CD14-positive monocyte (primary cell): Measurements from ENCODE around the gene IL3RA. TPM values are rescaled to one million over a fixed set of nuclear protein-coding genes. Genes with fewer than 3 reads are reported as not detected.
"Not testable (repeated sequence)": the region's sequence is repeated elsewhere in the genome, so short reads cannot be mapped to it uniquely, and the experiment has no call there.

ENCODE experiments used
- DNase-seq, 3 donors: peaks; one replicate each; pipeline ENCODE4 v3.0.0-alpha.2; 2011 to 2022
- H2AFZ ChIP-seq: 2 replicates; pipeline ENCODE4 v1.6.0; 2012; ENCODE audit warnings: mild to moderate bottlenecking, low read depth, low read length, inconsistent platforms; ENCODE audit not compliant: insufficient read depth, poor library complexity, severe bottlenecking
- H3K27ac ChIP-seq, 2 donors: 1 replicate in 1 of 2; 2 replicates in 1 of 2; pipeline ENCODE4 v1.5.1; 2012 to 2013; ENCODE audit warnings: low read length in 2 of 2, control low read depth in 1 of 2, inconsistent platforms in 1 of 2, low read depth in 1 of 2, mild to moderate bottlenecking in 1 of 2
- H3K27me3 ChIP-seq, 2 donors: one replicate each; pipeline versions ENCODE4 v1.6.0 to v1.6.1; 2011 to 2013; ENCODE audit warnings: low read length in 2 of 2; ENCODE audit not compliant: control insufficient read depth in 2 of 2, insufficient read depth in 2 of 2
- H3K36me3 ChIP-seq, 2 donors: replicated peaks in 1 of 2; 1 replicate in 1 of 2; 2 replicates in 1 of 2; pipeline versions ENCODE4 v1.5.1 to v1.6.1; 2012 to 2013; ENCODE audit warnings: low read length in 2 of 2, control low read depth in 1 of 2, inconsistent platforms in 1 of 2, mild to moderate bottlenecking in 1 of 2; ENCODE audit not compliant: insufficient read depth in 2 of 2, control insufficient read depth in 1 of 2
- H3K4me1 ChIP-seq, 2 donors: 1 replicate in 1 of 2; 2 replicates in 1 of 2; pipeline versions ENCODE4 v1.5.1 to v1.6.1; 2012 to 2013; ENCODE audit warnings: low read length in 2 of 2, control low read depth in 1 of 2, inconsistent platforms in 1 of 2, mild to moderate bottlenecking in 1 of 2, moderate library complexity in 1 of 2; ENCODE audit not compliant: insufficient read depth in 2 of 2, control insufficient read depth in 1 of 2
- H3K4me2 ChIP-seq: replicated peaks from 2 replicates; pipeline ENCODE3; 2012; ENCODE audit warnings: low read length, moderate library complexity, mild to moderate bottlenecking; ENCODE audit not compliant: poor library complexity, severe bottlenecking; ENCODE audit errors: extremely low read depth
- H3K4me3 ChIP-seq, 3 experiments: fragments of 200-600 bp in 1 of 3; sonication (generic) in 1 of 3; replicated peaks in 1 of 3; 1 replicate in 2 of 3; 2 replicates in 1 of 3; pipeline ENCODE4 v1.5.1; 2011 to 2013; ENCODE audit warnings: low read length in 3 of 3, mild to moderate bottlenecking in 3 of 3, control low read depth in 2 of 3, low read depth in 2 of 3, inconsistent platforms in 1 of 3, moderate library complexity in 1 of 3
- H3K79me2 ChIP-seq: 2 replicates; pipeline ENCODE4 v1.6.0; 2012; ENCODE audit warnings: mild to moderate bottlenecking, control low read depth, inconsistent platforms, low read length, moderate library complexity; ENCODE audit not compliant: insufficient read depth
- H3K9ac ChIP-seq: 2 replicates; pipeline ENCODE4 v1.6.0; 2017; ENCODE audit warnings: low read length, mild to moderate bottlenecking; ENCODE audit not compliant: insufficient read depth, poor library complexity, severe bottlenecking
- H3K9me3 ChIP-seq, 2 donors: replicated peaks in 1 of 2; 1 replicate in 1 of 2; 2 replicates in 1 of 2; pipeline versions ENCODE4 v1.5.1 to v1.6.1; 2012 to 2013; ENCODE audit warnings: low read length in 2 of 2, control low read depth in 1 of 2; ENCODE audit not compliant: control insufficient read depth in 1 of 2, insufficient read depth in 1 of 2
- H4K20me1 ChIP-seq: 2 replicates; pipeline ENCODE4 v1.6.0; 2012; ENCODE audit warnings: mild to moderate bottlenecking, low read length, control low read depth, moderate library complexity; ENCODE audit not compliant: insufficient read depth
- H3K27ac Mint-ChIP-seq, 7 donors: one replicate each; pipeline ENCODE4 v1.8.0; 2020; ENCODE audit warnings: mild to moderate bottlenecking in 7 of 7, mixed read lengths in 7 of 7, moderate library complexity in 6 of 7, inconsistent platforms in 2 of 7
- H3K27me3 Mint-ChIP-seq, 3 donors: one replicate each; pipeline ENCODE4 v1.8.0; 2021 to 2022; ENCODE audit warnings: low read depth in 3 of 3, mild to moderate bottlenecking in 3 of 3, mixed read lengths in 3 of 3, moderate library complexity in 3 of 3, inconsistent platforms in 1 of 3
- H3K36me3 Mint-ChIP-seq, 2 donors: one replicate each; pipeline ENCODE4 v1.8.0; 2020; ENCODE audit warnings: mixed read lengths in 2 of 2, inconsistent platforms in 1 of 2, mild to moderate bottlenecking in 1 of 2
- H3K4me1 Mint-ChIP-seq: one replicate; pipeline ENCODE4 v1.8.0; 2020; ENCODE audit warnings: mild to moderate bottlenecking, mixed read lengths
- H3K4me3 Mint-ChIP-seq, 2 donors: one replicate each; pipeline ENCODE4 v1.8.0; 2020; ENCODE audit warnings: mild to moderate bottlenecking in 2 of 2, mixed read lengths in 2 of 2, moderate library complexity in 1 of 2
- H3K9me3 Mint-ChIP-seq, 7 donors: one replicate each; pipeline ENCODE4 v1.8.0; 2020 to 2022; ENCODE audit warnings: mixed read lengths in 7 of 7, mild to moderate bottlenecking in 6 of 7, moderate library complexity in 6 of 7, inconsistent platforms in 2 of 7
- CTCF ChIP-seq: fragments of 200-600 bp; IDR thresholded peaks from one replicate; pipeline ENCODE4 v1.8.0; 2022; ENCODE audit warnings: antibody characterized with exemption, mild to moderate bottlenecking
- WGBS: methylation state at CpG from one replicate; pipeline ENCODE4 v1.1.5; 2013; ENCODE audit warnings: missing lambda C conversion rate; ENCODE audit not compliant: insufficient coverage; 5-methylcytosine and 5-hydroxymethylcytosine counted together
- intact Hi-C, 2 donors: fragments of 100-400 bp; cut with micrococcal nuclease; formaldehyde crosslinking; loops; one replicate each; pipeline versions ENCODE4 v1.15.0 to v1.15.1; 2023
- polyA plus RNA-seq, 3 donors: library from polyadenylated mRNA; depleted of rRNA in 1 of 3; unstranded in 2 of 3; stranded (reverse) in 1 of 3; fragments of 300-500 nt in 2 of 3; fragments of >200 nt in 1 of 3; fragmentation: Illumina TruSeq in 2 of 3; gene quantifications; 1 replicate in 2 of 3; 2 replicates in 1 of 3; pipeline ENCODE4 v1.2.3, GENCODE V29; 2012 to 2021

Gene IL3RA
- polyA plus RNA-seq, 3 donors, result 2.9 to 12.0 (median 4.4) TPM

DNA sequence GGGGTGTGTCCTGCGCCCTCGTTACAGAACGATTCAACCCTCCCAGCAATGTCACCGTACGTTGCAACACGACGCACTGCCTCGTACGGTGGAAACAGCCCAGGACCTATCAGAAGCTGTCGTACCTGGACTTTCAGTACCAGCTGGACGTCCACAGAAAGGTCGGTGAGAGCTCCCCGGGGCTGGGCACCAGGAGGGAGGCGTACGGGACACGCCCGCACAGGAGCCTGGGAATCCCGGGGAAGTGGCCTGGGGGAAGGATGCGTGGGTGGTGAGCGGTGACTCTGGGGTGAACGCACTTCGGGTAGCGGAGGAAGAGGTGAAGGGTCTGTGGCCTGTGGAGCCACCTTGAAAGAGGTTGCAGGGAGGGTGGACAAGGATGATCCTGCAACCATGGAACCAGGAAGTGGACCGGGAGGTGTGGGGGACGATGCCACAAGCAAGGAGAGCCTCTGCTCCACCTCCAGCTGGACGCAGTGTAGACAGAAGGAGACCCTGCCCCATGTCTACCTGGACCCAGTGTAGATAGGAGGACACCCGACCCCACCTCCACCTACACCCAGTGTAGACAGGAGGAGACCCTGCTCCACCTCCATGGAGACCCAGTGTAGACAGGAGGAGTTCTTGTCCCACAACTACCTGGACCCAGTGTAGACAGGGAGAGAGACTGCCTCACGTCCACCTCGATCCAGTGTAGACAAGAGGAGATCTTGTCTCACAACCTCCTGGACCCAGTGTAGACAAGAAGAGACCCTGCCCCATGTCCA lies 42.1 kb upstream of the IL3RA start:
- Histone ChIP-seq H3K9ac (no peak overlapping the region), H3K79me2 (peaks cover 10% of the 10 kb centered on the region), H3K27ac (no peak overlapping the region), H3K4me2 (no peak overlapping the region), H3K36me3 (peaks cover 78 to 84% of the 10 kb centered on the region in 2 donors), H4K20me1 (peaks cover 60% of the 10 kb centered on the region), H3K4me3 (no peak overlapping the region), H3K9me3 (peaks cover 16 to 19% of the 10 kb centered on the region in 2 donors), H3K4me1 (peaks cover 0 to 13% of the 10 kb centered on the region in 2 donors), H3K27me3 (no peaks in the 10 kb centered on the region), H2AFZ (no peak overlapping the region)
- TF ChIP-seq CTCF, result no peak
- H3K4me3 Mint-ChIP-seq, result no peak overlapping the region
- H3K36me3 Mint-ChIP-seq, result peaks cover 75 to 79% of the 10 kb centered on the region in 2 donors
- H3K9me3 Mint-ChIP-seq, result peaks cover 10 to 29% (median 11%) of the 10 kb centered on the region in 7 donors
- no peak for DNase-seq
- 90% methylated on average over 24 of the region's 29 CpGs for WGBS
- peak overlapping the region in 4 of 7 donors; percentile 22 to 38 (median 33) for H3K27ac Mint-ChIP-seq
- H3K27me3 Mint-ChIP-seq, result no peaks in the 10 kb centered on the region
- intact Hi-C loops, result loop anchor here in 1 of 2 donors (5.0 kb wide), 1 partner anchor 63 kb away; no protein-coding TSS in a partner anchor
- peaks cover 17% of the 10 kb centered on the region for H3K4me1 Mint-ChIP-seq

GRCh38 chrX:1295550-1295949 lies 41.0 kb upstream of the IL3RA start:
- peaks cover 71 to 79% of the 10 kb centered on the region in 2 donors for H3K36me3 Mint-ChIP-seq

DNA sequence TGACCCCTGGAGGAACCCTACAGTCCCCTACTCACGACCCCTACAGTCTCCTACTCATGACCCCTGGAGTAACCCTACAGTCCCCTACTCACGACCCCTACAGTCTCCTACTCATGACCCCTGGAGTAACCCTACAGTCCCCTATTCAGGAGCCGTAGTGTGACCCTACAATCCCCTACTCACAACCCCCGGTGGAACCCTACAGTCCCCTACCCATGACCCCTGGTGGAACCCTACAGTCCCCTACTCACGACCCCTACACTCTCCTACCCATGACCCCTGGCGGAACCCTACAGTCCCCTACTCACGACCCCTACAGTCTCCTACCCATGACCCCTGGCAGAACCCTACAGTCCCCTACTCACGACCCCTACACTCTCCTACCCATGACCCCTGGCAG lies 39.0 kb upstream of the IL3RA start:
- H3K4me3 ChIP-seq, DNase-seq, H2AFZ ChIP-seq, H3K27me3 Mint-ChIP-seq, H3K4me1 Mint-ChIP-seq, H3K4me2 ChIP-seq, H3K27me3 ChIP-seq, H3K4me3 Mint-ChIP-seq, H3K4me1 ChIP-seq, H3K79me2 ChIP-seq, H3K27ac Mint-ChIP-seq, intact Hi-C loops, H3K9ac ChIP-seq, H3K27ac ChIP-seq: not testable (repeated sequence)
- Mint-ChIP-seq H3K36me3 (peaks cover 57 to 79% of the 10 kb centered on the region in 2 donors), H3K9me3 (peaks cover 6 to 19% (median 10%) of the 10 kb centered on the region in 7 donors)
- Histone ChIP-seq H3K36me3 (peaks cover 72 to 81% of the 10 kb centered on the region in 2 donors), H3K9me3 (peaks cover 16 to 19% of the 10 kb centered on the region in 2 donors), H4K20me1 (peaks cover 51% of the 10 kb centered on the region)
- 90% methylated on average over 2 of the region's 8 CpGs for WGBS

More at GRCh38 chrX:1295550-1295949, 41.0 kb upstream of the IL3RA start:
- Mint-ChIP-seq H3K4me3 (no peak overlapping the region), H3K4me1 (peaks cover 12% of the 10 kb centered on the region), H3K27ac (peak overlapping the region in 3 of 7 donors; percentile 32 to 78 (median 33)), H3K27me3 (no peaks in the 10 kb centered on the region), H3K9me3 (peaks cover 6 to 22% (median 10%) of the 10 kb centered on the region in 7 donors)
- Histone ChIP-seq H3K9ac (no peak overlapping the region), H3K27ac (no peak overlapping the region), H3K4me1 (peaks cover 0 to 13% of the 10 kb centered on the region in 2 donors), H3K36me3 (peaks cover 78 to 84% of the 10 kb centered on the region in 2 donors), H4K20me1 (peaks cover 60% of the 10 kb centered on the region), H2AFZ (no peak overlapping the region), H3K79me2 (peaks cover 6% of the 10 kb centered on the region), H3K4me3 (no peak overlapping the region), H3K9me3 (peaks cover 16 to 19% of the 10 kb centered on the region in 2 donors), H3K27me3 (no peaks in the 10 kb centered on the region), H3K4me2 (no peak overlapping the region)
- no peak for DNase-seq
- intact Hi-C loops, result no loop called here
- TF ChIP-seq CTCF, result no peak
- WGBS, result 94% methylated on average over 8 of the region's 10 CpGs
